GM12891 (cell line): ENCODE results near the gene ACYP2.

ENCODE experiments used
- POLR2A ChIP-seq: IDR thresholded peaks from 2 replicates; pipeline ENCODE4 v1.6.1; 2011; ENCODE audit warnings: low read depth, low read length, control low read depth
- TAF1 ChIP-seq: IDR thresholded peaks from 2 replicates; pipeline ENCODE4 v1.6.1; 2011; ENCODE audit warnings: low read depth, low read length, control low read depth

DNA sequence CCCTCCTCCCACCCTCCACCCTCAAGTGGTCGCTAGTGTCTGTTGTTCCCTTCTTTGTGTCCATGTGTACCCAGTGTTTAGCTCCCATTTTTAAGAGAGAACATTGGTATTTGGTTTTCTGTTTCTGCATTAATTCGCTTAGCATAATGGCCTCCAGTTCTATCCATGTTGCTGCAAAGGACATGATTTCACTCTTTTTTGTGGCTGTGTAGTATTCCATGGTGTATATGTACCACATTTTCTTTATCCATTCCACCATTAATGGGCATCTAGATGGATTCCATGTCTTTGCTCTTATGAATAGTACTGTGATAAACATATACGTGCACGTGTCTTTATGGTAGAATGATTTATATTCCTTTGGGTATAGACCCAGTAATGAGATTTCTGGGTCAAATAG, 97.7 kb downstream of the ACYP2 start:
- TF ChIP-seq POLR2A = no peak
- TF ChIP-seq TAF1 = no peak
